NCI-H1417 treated with DMSO at 0.1 percent for 48 hours (cell line): ENCODE measurements around the gene KIAA1671.

Experiments used
- DNase-seq: peaks from one replicate; lab custom pipeline; 2025; lab: John Stamatoyannopoulos, UW

KIAA1671 gene

DNA sequence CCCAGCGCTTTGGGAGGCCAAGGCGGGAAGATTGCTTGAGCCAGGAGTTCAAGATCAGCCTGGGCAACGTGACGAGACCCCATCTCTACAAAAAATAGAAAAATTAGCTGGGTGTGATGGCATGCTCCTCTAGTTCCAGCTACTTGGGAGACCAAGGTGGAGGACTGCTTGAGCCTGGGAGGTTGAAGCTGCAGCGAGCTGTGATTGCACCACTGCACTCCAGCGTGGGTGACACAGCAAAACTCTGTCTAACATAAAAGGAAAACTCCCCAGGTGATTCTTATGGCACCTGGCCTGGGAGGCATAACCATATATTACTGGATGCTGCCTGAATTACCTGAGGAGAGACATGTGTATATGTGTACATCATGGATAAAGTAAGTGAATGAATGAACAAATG, 29.1 kb downstream of the KIAA1671 start:
- no peak for DNase-seq

GRCh38 chr22:24982301-24983056, 30.0 kb downstream of the KIAA1671 start:
- no peak for DNase-seq

DNA sequence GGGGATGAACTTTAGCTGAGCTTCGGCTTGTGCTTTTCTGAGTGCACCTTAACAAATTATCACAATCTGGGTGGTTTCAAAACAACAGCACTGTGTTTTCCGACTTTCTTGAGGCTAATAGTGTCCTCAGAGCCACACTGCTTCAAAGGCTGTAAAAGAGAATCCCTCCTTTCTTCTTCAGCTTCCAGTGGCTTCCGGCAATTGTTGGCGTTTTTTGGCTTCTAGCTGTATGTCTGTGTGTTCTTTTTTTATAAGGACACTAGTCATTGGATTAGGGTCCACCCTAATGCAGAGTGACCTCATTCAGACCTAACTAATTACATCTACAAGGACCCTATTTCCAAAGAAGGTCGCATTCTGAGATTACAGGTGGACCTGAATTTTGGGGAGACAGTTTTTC, 30.6 kb downstream of the KIAA1671 start:
- no peak for DNase-seq

- DNase-seq = no peak
Observed at GRCh38 chr22:24984122-24984521, 31.6 kb downstream of the KIAA1671 start.

- no peak for DNase-seq
Observed at GRCh38 chr22:24985826-24986214, 33.3 kb downstream of the KIAA1671 start.

DNA sequence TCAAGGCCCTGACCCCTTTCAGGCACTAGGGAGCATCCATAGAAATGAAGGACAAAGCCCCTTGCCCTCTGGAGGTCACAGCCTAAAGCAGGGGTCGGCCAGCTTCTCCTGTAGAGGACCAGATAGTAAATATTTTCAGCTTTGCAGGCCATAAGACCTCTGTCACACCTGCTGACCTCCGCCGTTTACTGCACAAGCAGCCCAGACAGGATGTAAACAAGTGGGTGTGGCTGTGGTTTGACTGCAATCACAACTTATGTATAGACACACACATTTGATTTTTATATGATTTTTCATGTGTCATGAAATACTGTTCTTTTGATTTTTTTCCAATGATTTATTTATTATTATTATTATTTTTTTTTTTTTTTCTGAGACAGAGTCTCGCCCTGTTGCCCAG, 34.3 kb downstream of the KIAA1671 start:
- no peak for DNase-seq

- no peak for DNase-seq
Observed at GRCh38 chr22:24989135-24989534, 36.6 kb downstream of the KIAA1671 start.

DNA sequence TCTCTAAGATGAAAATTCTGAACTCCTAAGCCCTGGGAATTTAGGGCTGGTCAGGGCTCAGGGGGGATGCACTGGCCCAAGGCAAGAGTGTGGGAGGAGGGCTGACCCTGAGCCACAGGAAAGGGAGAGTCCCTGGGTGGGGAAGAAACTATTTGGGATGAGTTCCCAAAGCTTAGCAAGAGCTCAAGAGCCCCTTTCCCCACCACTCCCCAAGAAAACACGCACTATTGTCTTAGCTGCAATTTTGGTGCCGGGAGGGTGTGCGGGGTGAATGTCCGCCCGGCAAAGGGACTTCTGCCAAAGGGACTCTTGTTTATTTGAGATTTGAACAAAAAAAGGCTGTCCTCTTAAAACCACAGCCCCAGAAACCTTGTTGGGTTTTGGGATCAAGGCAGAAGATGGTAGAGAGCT, 37.0 kb downstream of the KIAA1671 start:
- DNase-seq = no peak

- no peak for DNase-seq
Observed at GRCh38 chr22:24990344-24990905, 37.9 kb downstream of the KIAA1671 start.

GRCh38 chr22:24992946-24993345, 40.4 kb downstream of the KIAA1671 start:
- no peak for DNase-seq

GRCh38 chr22:24994070-24994763, 41.7 kb downstream of the KIAA1671 start:
- DNase-seq = no peak

DNA sequence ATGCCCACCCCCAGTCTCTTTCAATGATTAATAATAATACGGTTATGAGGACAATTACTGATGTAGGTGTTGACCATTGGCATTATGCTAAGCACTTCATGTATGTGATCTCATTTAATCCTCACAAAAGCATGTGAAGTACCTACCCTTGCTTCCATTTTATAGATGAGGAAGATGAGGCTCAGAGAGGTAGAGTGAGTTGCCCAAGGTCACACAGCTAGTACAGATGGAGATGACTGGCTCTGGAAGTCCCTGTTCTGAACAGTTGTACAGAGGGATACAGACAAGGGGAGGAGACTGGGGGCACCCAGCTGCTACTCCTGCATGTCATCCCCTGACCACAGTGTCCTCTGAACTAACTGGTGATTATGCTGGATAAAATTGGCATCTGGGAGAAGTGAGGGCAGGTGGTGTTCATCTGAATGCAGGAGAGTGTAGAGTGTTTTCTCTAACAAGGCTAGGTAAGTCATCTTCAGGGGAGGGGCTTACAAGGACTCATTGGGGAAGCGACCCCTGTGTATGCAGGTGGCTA, 43.2 kb downstream of the KIAA1671 start:
- DNase-seq = no peak

DNA sequence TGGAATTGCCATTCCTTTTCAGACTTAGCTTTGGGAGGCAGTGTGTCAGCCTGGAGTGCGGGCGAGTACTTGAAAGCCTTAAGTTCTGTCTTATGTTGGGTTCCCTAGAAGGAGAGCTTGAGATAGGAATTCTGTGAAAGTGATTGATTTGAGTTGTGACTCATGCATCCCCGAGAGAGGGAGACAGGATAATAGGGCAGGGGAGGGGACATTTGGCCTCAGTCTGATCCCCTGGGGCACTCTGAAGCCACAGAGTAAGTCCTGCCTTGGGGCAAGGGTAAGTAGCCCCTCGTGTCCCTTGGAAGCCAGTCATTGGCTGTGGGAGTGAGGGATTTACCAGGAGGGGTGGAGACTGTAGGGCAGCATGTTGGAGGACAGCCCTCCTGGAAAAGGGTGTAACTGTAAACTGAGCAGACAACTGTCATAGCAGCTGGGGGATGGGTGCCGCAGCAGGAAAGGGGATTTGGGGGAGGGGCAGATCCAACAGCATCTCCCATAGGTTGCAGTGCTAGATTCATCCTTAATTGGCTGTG, 44.0 kb downstream of the KIAA1671 start:
- no peak for DNase-seq

DNA sequence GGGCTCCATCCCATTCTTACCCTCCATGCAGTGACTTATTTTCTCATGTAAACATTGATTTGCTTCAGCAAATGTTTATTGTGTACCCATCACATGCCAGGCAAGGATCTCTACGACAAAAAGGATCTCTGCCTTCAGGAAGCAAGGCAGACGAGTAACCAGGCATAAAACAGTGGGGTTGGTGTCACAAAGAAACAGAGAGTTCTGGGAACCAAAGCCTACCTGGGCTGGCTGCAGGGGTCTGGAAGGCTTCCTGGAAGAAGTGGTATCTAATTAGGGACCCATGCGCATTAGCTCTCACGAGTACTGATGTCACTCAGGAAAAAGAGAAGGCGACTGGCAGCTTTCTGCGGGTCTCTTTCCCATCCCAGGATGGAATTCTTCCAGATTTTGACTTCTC, 44.5 kb downstream of the KIAA1671 start:
- no peak for DNase-seq

- no peak for DNase-seq
Observed at GRCh38 chr22:25000686-25001085, 48.2 kb downstream of the KIAA1671 start.

- DNase-seq = no peak
Observed at GRCh38 chr22:25002241-25002985, 49.9 kb downstream of the KIAA1671 start.

GRCh38 chr22:25006354-25006753, 53.8 kb downstream of the KIAA1671 start:
- no peak for DNase-seq

DNA sequence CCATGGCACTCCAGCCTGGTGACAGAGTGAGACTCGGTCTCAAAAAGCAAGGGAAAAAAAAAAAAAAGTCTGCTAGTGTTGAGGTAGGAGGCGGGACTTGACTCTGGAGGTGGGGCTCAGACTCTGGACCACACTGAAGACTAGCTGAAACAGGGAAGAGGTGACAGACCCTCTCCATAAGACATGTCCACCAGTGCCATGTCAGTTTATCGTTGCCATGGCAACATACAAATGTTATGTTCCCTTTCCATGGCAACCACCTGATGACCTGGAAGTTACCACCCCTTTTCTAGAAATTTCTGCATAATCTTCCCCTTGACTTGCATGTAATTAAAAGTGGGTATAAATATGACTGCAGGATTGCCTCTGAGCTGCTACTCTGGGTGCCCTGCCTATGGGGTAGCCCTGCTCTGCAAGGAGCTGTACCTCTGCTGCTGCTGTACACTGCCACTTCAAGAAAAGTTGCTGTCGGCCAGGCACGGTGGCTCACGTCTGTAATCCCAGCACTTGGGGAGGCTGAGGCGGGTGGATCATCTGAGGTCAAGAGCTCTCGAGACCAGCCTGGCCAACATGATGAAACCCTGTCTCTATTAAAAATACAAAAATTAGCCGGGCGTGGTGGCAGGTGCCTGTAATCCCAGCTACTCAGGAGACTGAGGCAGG, 55.1 kb downstream of the KIAA1671 start:
- no peak for DNase-seq

DNA sequence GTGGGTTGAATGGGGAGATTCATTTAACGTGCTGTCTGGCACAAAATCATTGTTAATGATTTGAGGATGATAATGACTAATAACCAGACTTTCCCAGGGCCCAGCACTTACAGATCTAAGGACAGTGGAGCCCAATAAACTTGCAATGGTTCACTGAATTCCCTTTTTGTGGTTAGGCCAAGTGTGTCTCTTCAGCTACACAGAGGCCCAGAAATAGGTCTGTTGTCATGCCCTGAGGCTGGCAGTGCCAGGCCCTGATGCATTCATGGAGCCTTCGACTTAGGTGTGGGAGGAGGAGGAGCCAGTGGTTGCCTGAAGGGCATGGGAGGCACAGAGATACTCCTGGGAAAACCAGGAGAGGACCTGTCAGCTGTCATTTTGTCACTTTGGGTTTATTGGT, 56.1 kb downstream of the KIAA1671 start:
- DNase-seq = no peak

DNA sequence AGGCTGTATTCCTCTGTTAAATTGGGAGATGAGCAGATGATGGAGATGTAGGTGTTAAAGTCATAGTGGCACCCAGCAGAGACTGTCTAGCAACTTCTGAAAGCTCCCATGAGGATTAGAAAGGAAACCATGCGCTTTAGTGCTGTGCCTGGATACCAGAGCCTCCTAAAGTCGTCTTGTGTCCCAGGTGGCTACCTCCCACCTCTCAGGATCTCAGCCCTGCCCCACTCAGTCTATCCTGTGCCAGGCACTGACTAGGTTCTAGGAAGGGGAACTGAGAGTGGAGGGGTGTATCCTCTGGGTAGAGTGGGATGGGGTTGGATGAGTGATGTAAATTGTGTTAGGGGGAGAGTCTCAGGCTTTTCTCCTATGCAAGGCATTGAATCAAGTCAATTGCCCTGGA, 60.2 kb downstream of the KIAA1671 start:
- no peak for DNase-seq

- no peak for DNase-seq
Observed at GRCh38 chr22:25013607-25014006, 61.1 kb downstream of the KIAA1671 start.
